HepG2 (cell line): Measurements from ENCODE around the gene TMBIM1. TPM values are rescaled to one million over a fixed set of nuclear protein-coding genes. Genes with fewer than 3 reads are reported as not detected.
A peak's percentile ranks its signal among the peaks of the same experiment; 100 is the strongest.

Experiments
- HNRNPK ChIP-seq: fragments of 200-400 bp; formaldehyde crosslinking; IDR thresholded peaks from 2 replicates; pipeline ENCODE4 v1.6.1; 2018; ENCODE audit warnings: low read length, low read depth, moderate library complexity, mild to moderate bottlenecking; ENCODE audit not compliant: poor library complexity, severe bottlenecking
- JUND ChIP-seq: sonication (generic); formaldehyde crosslinking; IDR thresholded peaks from 2 replicates; pipeline ENCODE4 v1.8.0; 2022; ENCODE audit warnings: mild to moderate bottlenecking, missing genetic modification reagents
- MNT ChIP-seq: fragments of 450-650 bp; IDR thresholded peaks from 2 replicates; pipeline ENCODE4 v1.6.1; 2016
- NFKBIZ ChIP-seq: IDR thresholded peaks from 2 replicates; pipeline ENCODE4 v1.6.1; 2018; ENCODE audit warnings: missing genetic modification reagents, missing compliant biosample characterization
- RXRB ChIP-seq: IDR thresholded peaks from 2 replicates; pipeline ENCODE4 v1.6.1; 2016; ENCODE audit warnings: borderline replicate concordance, missing genetic modification reagents, missing compliant biosample characterization
- SNAPC2 ChIP-seq: sonication (generic); formaldehyde crosslinking; IDR thresholded peaks from 2 replicates; pipeline ENCODE4 v1.8.1; 2022; ENCODE audit warnings: mild to moderate bottlenecking, missing genetic modification reagents
- SOX6 ChIP-seq, 2 experiments: fragments of 450-650 bp in 1 of 2; sonication (generic) in 1 of 2; formaldehyde crosslinking in 1 of 2; IDR thresholded peaks; 2 replicates each; pipeline versions ENCODE4 v1.4.0 to v1.6.1; 2017 to 2020; ENCODE audit warnings: antibody characterized with exemption in 1 of 2, mild to moderate bottlenecking in 1 of 2, missing genetic modification reagents in 1 of 2
- SP5 ChIP-seq: IDR thresholded peaks from 2 replicates; pipeline ENCODE4 v1.6.1; 2016; ENCODE audit warnings: low read depth, borderline replicate concordance
- SRSF4 ChIP-seq: fragments of 200-400 bp; formaldehyde crosslinking; IDR thresholded peaks from one replicate; pipeline ENCODE4 v1.6.1; 2018; ENCODE audit warnings: mild to moderate bottlenecking, low read depth, low read length, moderate library complexity; ENCODE audit not compliant: poor library complexity, severe bottlenecking
- ZNF232 ChIP-seq: sonication (generic); formaldehyde crosslinking; IDR thresholded peaks from 2 replicates; pipeline ENCODE4 v1.4.0; 2020; ENCODE audit warnings: missing genetic modification reagents, borderline replicate concordance
- ZNF30 ChIP-seq: sonication (generic); formaldehyde crosslinking; IDR thresholded peaks from 2 replicates; pipeline ENCODE4 v1.5.0; 2020; ENCODE audit warnings: mild to moderate bottlenecking, missing genetic modification reagents
- ZNF331 ChIP-seq: sonication (generic); formaldehyde crosslinking; IDR thresholded peaks from 2 replicates; pipeline ENCODE4 v1.4.0; 2020; ENCODE audit warnings: missing genetic modification reagents
- ZNF619 ChIP-seq: sonication (generic); formaldehyde crosslinking; IDR thresholded peaks from 2 replicates; pipeline ENCODE4 v1.4.0; 2020; ENCODE audit warnings: mild to moderate bottlenecking, missing genetic modification reagents
- ZNF646 ChIP-seq: sonication (generic); formaldehyde crosslinking; IDR thresholded peaks from 2 replicates; pipeline ENCODE4 v1.9.0; 2021; ENCODE audit warnings: mild to moderate bottlenecking, missing genetic modification reagents
- ZNF740 ChIP-seq: sonication (generic); formaldehyde crosslinking; IDR thresholded peaks from 2 replicates; pipeline ENCODE4 v1.4.0; 2020; ENCODE audit warnings: missing genetic modification reagents
- ZNF749 ChIP-seq: sonication (generic); formaldehyde crosslinking; IDR thresholded peaks from 2 replicates; pipeline ENCODE4 v1.8.0; 2022; ENCODE audit warnings: mild to moderate bottlenecking, missing genetic modification reagents, moderate library complexity, borderline replicate concordance
- polyA plus RNA-seq, 8 experiments: library from polyadenylated mRNA; depleted of rRNA in 3 of 8; stranded (reverse) in 7 of 8; unstranded in 1 of 8; fragments of >200 nt; fragmentation: Illumina TruSeq in 4 of 8; extraction: Trizol in 4 of 8; gene quantifications; 2 replicates each; pipeline versions ENCODE4 v1.2.1 to v1.2.3, GENCODE V29; 2011 to 2016; ENCODE audit warnings: low read depth in 4 of 8, missing spikeins in 1 of 8, mixed read lengths in 1 of 8; ENCODE audit not compliant: insufficient read depth in 1 of 8
- total RNA-seq, 5 experiments: library from RNA; depleted of rRNA; stranded (reverse); fragments of >200 nt; fragmentation: Illumina TruSeq; extraction: Trizol; gene quantifications; 2 replicates each; pipeline ENCODE4 v1.2.3, GENCODE V29; 2016; ENCODE audit warnings: low read depth in 1 of 5
- TF ChIP-seq, protein P1 (sequence below): sonication (generic); formaldehyde crosslinking; IDR thresholded peaks from 2 replicates; pipeline ENCODE4 v1.9.0; 2021; ENCODE audit warnings: missing genetic modification reagents, mild to moderate bottlenecking, borderline replicate concordance
- TF ChIP-seq, protein P2 (sequence below): sonication (generic); formaldehyde crosslinking; IDR thresholded peaks from 2 replicates; pipeline ENCODE4 v1.5.0; 2020; ENCODE audit warnings: missing genetic modification reagents, mild to moderate bottlenecking, borderline replicate concordance

TMBIM1 gene
- total and polyA plus RNA-seq, 2 of the 13 experiments (the other 11 are each of a cell fraction or from before 2014, with no cell fraction given), result 127 to 139 TPM

DNA sequence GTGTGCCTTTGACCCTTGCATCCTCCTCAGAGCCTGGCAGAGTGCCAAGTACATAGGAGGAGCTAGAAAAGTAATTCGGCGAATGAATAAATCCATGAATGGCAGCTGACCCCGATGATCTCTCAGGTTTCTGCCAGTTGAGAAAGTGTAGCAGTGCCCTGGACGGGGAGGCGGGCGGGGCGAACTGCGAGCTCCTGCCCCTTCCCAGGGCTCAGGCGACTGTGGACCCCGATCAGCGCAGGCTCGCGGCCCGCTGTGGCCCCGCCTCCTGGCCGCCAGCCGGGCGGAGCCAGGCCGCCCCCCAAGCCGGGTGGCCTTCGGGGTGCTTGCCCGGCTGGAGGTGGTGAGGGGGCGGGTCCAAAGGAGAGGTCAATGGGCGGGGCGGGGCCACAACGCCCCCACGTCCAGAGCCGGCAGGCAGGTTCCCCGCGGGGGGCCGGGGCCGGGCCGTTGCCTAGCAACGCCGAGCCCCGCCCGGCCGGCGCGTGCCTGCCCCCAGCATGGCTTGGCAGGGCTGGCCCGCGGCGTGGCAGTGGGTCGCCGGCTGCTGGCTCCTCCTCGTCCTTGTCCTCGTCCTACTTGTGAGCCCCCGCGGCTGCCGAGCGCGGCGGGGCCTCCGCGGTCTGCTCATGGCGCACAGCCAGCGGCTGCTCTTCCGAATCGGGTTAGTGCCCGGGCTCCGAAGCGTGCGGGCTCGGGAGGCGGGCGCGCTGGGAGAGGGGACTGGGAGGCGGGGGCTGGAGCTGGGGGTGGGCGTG is 30.6 kb upstream of the TMBIM1 start (continued):
- TF ChIP-seq ZNF740 (CRISPR knock-in tag) (no peak), ZNF30 (no peak), SOX6 (IDR thresholded peaks at IDR 0.05) (no peak), SOX6 (CRISPR knock-in tag; IDR thresholded peaks at IDR 0.05) (peak; percentile 77), SP5 (peak; percentile 70), ZNF749 (no peak), ZNF331 (CRISPR knock-in tag) (peak; percentile 31; the same call in 1 of the 2 replicates), SNAPC2 (CRISPR knock-in tag) (no peak), HNRNPK (peak; percentile 73), SRSF4 (no peak), JUND (peak; percentile 19; the same call in 1 of the 2 replicates), MNT (0 out of 2 replicates have a peak, but pooled peaks have one; percentile 30), NFKBIZ (no peak), ZNF646 (CRISPR knock-in tag) (no peak), RXRB (peak; percentile 79), ZNF232 (CRISPR knock-in tag) (0 out of 2 replicates have a peak, but pooled peaks have one; percentile 34), ZNF619 (no peak; the same call in 1 of the 2 replicates)
- TF ChIP-seq, protein P1, sequence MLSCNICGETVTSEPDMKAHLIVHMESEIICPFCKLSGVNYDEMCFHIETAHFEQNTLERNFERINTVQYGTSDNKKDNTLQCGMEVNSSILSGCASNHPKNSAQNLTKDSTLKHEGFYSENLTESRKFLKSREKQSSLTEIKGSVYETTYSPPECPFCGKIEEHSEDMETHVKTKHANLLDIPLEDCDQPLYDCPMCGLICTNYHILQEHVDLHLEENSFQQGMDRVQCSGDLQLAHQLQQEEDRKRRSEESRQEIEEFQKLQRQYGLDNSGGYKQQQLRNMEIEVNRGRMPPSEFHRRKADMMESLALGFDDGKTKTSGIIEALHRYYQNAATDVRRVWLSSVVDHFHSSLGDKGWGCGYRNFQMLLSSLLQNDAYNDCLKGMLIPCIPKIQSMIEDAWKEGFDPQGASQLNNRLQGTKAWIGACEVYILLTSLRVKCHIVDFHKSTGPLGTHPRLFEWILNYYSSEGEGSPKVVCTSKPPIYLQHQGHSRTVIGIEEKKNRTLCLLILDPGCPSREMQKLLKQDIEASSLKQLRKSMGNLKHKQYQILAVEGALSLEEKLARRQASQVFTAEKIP (CRISPR knock-in tag), result no peak
- TF ChIP-seq, protein P2, sequence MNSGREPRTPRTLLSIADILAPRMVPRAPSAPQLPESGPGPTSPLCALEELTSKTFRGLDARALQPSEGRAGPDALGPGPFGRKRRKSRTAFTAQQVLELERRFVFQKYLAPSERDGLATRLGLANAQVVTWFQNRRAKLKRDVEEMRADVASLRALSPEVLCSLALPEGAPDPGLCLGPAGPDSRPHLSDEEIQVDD (CRISPR knock-in tag), result no peak
